GM12878 (cell line): ENCODE results near the gene LARGE1. TPM values are rescaled to one million over a fixed set of nuclear protein-coding genes. Genes with fewer than 3 reads are reported as not detected.

Source experiments
- BACH1 ChIP-seq: fragments of 450-650 bp; IDR thresholded peaks from 2 replicates; pipeline ENCODE4 v1.6.1; 2017; ENCODE audit warnings: mild to moderate bottlenecking, borderline replicate concordance
- BCL11A ChIP-seq: IDR thresholded peaks from 2 replicates; pipeline ENCODE4 v1.6.1; 2011; ENCODE audit warnings: low read depth, low read length
- CHD4 ChIP-seq: fragments of 200-600 bp; sonication (generic); IDR thresholded peaks from 2 replicates; pipeline ENCODE4 v1.6.1; 2016; ENCODE audit warnings: mild to moderate bottlenecking
- CREM ChIP-seq: IDR thresholded peaks from 2 replicates; pipeline ENCODE4 v1.6.1; 2014; ENCODE audit warnings: antibody characterized with exemption, low read depth
- EED ChIP-seq: sonication (generic); IDR thresholded peaks from 2 replicates; pipeline ENCODE4 v1.6.1; 2016; ENCODE audit warnings: antibody characterized with exemption, low read depth
- ETV6 ChIP-seq, 2 experiments: fragments of 450-650 bp in 1 of 2; IDR thresholded peaks in 1 of 2; conservative IDR thresholded peaks in 1 of 2; 2 replicates each; pipeline ENCODE4 v1.6.1; 2014; ENCODE audit warnings: antibody characterized with exemption in 1 of 2, borderline replicate concordance in 1 of 2, low read depth in 1 of 2, mild to moderate bottlenecking in 1 of 2, moderate library complexity in 1 of 2
- HDAC2 ChIP-seq: fragments of 200-600 bp; sonication (generic); IDR thresholded peaks from 2 replicates; pipeline ENCODE4 v1.6.1; 2017
- IKZF1 ChIP-seq: fragments of 450-650 bp; conservative IDR thresholded peaks from 2 replicates; pipeline ENCODE4 v1.6.1; 2017; ENCODE audit warnings: antibody characterized with exemption, mild to moderate bottlenecking
- IRF4 ChIP-seq: IDR thresholded peaks from 2 replicates; pipeline ENCODE4 v1.6.1; 2011; ENCODE audit warnings: low read depth, low read length
- JUNB ChIP-seq: IDR thresholded peaks from 2 replicates; pipeline ENCODE4 v1.6.1; 2016; ENCODE audit warnings: antibody characterized with exemption, mild to moderate bottlenecking
- MEF2B ChIP-seq: fragments of 450-650 bp; IDR thresholded peaks from 2 replicates; pipeline ENCODE4 v1.6.1; 2018; ENCODE audit warnings: mild to moderate bottlenecking, moderate library complexity; ENCODE audit not compliant: partially characterized antibody, poor library complexity, severe bottlenecking
- MTA2 ChIP-seq: fragments of 450-650 bp; IDR thresholded peaks from 2 replicates; pipeline ENCODE4 v1.6.1; 2016; ENCODE audit warnings: low read depth, mild to moderate bottlenecking, moderate library complexity
- NFIC ChIP-seq: IDR thresholded peaks from 2 replicates; pipeline ENCODE4 v1.6.1; 2012; ENCODE audit warnings: low read depth, mild to moderate bottlenecking, inconsistent platforms, low read length, moderate library complexity
- NR2C2 ChIP-seq: IDR thresholded peaks from 2 replicates; pipeline ENCODE4 v1.6.1; 2011; ENCODE audit warnings: borderline replicate concordance, low read depth; ENCODE audit not compliant: control insufficient read depth, insufficient read length
- RUNX3 ChIP-seq: IDR thresholded peaks from 2 replicates; pipeline ENCODE4 v1.6.1; 2012; ENCODE audit warnings: low read length, inconsistent platforms
- SUPT20H ChIP-seq: IDR thresholded peaks from 2 replicates; pipeline ENCODE4 v1.6.1; 2011; ENCODE audit warnings: low read depth, mild to moderate bottlenecking, low read length, moderate library complexity, borderline replicate concordance; ENCODE audit not compliant: control insufficient read depth
- TCF7 ChIP-seq: IDR thresholded peaks from 2 replicates; pipeline ENCODE4 v1.6.1; 2014; ENCODE audit warnings: antibody characterized with exemption, borderline replicate concordance
- ZNF274 ChIP-seq: IDR thresholded peaks from one replicate; pipeline ENCODE4 v1.8.0; 2011; ENCODE audit not compliant: insufficient read length, insufficient read depth
- polyA plus RNA-seq, 11 experiments: library from polyadenylated mRNA; depleted of rRNA in 4 of 11; unstranded in 6 of 11; stranded (reverse) in 5 of 11; fragments of >200 nt; fragmentation: Nextera tagmentation in 4 of 11; fragmentation: Illumina TruSeq in 1 of 11; extraction: Ambion mirVana in 4 of 11; extraction: Trizol in 1 of 11; gene quantifications; 1 replicate in 1 of 11; 2 replicates in 10 of 11; pipeline versions ENCODE4 v1.2.1 to v1.2.3, GENCODE V29; 2011 to 2016; ENCODE audit warnings: inconsistent platforms in 2 of 11, missing spikeins in 2 of 11, low read depth in 1 of 11
- total RNA-seq, 4 experiments: library from RNA; depleted of rRNA in 3 of 4; stranded (reverse); fragments of >200 nt in 3 of 4; fragmentation: Illumina TruSeq in 1 of 4; extraction: Trizol in 1 of 4; gene quantifications; 2 replicates each; pipeline versions ENCODE4 v1.2.1 to v1.2.3, GENCODE V29; 2013 to 2021
- TF ChIP-seq, protein P1 (sequence below): IDR thresholded peaks from 2 replicates; pipeline ENCODE4 v1.6.1; 2012; ENCODE audit warnings: low read depth, low read length, improper control_type of control experiment
- TF ChIP-seq, protein P2 (sequence below): fragments of 450-650 bp; IDR thresholded peaks from 2 replicates; pipeline ENCODE4 v1.6.1; 2017; ENCODE audit warnings: antibody characterized with exemption, mild to moderate bottlenecking, moderate library complexity
- TF ChIP-seq, protein P3 (sequence below): fragments of 450-650 bp; IDR thresholded peaks from 2 replicates; pipeline ENCODE4 v1.6.1; 2016; ENCODE audit warnings: mild to moderate bottlenecking

LARGE1 gene
- total and polyA plus RNA-seq, 10 of the 15 experiments (the other 5 are each of a cell fraction or from before 2014, with no cell fraction given) = 3.2 to 41.4 (median 17.3) TPM

DNA sequence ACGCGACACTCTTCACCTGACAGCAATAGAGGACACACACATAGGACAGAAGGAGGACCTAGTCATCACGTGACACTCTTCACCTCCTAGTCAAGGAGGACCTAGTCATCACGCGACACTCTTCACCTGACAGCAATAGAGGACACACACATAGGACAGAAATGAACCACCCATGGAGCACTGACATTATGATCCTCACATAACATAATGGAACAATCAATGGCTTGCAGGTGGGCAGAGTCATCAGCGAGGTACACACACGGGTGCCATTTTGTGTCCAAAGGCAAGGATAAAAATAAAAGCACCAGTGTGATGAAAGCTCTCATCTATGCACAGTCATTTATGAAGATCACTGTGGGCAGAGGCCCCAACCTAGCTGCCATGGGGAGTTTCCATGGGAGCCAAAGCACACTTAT lies 354.7 kb downstream of the LARGE1 start (continued):
- TF ChIP-seq ETV6 (conservative IDR thresholded peaks at IDR 0.05 in 1 of 2, IDR thresholded peaks at IDR 0.05 in 1 of 2; ENCODE audit: borderline replicate concordance in 1 of 2, low read depth in 1 of 2) (peak in 1 of 2 experiments; percentile 39; a peak in 1 of 4 replicates), TCF7 (no peak), EED (peak; percentile 76), CREM (0 out of 2 replicates have a peak, but pooled peaks have one; percentile 72), JUNB (peak; percentile 86), HDAC2 (no peak), SUPT20H (no peak), MEF2B (no peak), CHD4 (no peak), NR2C2 (no peak), BCL11A (peak; percentile 72; the same call in 1 of the 2 replicates), IKZF1 (0 out of 2 replicates have a peak, but pooled peaks have one; percentile 12), RUNX3 (peak; percentile 94), MTA2 (no peak), IRF4 (peak; percentile 65; the same call in 1 of the 2 replicates), NFIC (peak; percentile 77), BACH1 (no peak), ZNF274 (no peak)
- TF ChIP-seq, protein P1, sequence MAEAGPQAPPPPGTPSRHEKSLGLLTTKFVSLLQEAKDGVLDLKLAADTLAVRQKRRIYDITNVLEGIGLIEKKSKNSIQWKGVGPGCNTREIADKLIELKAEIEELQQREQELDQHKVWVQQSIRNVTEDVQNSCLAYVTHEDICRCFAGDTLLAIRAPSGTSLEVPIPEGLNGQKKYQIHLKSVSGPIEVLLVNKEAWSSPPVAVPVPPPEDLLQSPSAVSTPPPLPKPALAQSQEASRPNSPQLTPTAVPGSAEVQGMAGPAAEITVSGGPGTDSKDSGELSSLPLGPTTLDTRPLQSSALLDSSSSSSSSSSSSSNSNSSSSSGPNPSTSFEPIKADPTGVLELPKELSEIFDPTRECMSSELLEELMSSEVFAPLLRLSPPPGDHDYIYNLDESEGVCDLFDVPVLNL = no peak
- TF ChIP-seq, protein P2, sequence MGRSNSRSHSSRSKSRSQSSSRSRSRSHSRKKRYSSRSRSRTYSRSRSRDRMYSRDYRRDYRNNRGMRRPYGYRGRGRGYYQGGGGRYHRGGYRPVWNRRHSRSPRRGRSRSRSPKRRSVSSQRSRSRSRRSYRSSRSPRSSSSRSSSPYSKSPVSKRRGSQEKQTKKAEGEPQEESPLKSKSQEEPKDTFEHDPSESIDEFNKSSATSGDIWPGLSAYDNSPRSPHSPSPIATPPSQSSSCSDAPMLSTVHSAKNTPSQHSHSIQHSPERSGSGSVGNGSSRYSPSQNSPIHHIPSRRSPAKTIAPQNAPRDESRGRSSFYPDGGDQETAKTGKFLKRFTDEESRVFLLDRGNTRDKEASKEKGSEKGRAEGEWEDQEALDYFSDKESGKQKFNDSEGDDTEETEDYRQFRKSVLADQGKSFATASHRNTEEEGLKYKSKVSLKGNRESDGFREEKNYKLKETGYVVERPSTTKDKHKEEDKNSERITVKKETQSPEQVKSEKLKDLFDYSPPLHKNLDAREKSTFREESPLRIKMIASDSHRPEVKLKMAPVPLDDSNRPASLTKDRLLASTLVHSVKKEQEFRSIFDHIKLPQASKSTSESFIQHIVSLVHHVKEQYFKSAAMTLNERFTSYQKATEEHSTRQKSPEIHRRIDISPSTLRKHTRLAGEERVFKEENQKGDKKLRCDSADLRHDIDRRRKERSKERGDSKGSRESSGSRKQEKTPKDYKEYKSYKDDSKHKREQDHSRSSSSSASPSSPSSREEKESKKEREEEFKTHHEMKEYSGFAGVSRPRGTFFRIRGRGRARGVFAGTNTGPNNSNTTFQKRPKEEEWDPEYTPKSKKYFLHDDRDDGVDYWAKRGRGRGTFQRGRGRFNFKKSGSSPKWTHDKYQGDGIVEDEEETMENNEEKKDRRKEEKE = no peak
- TF ChIP-seq, protein P3, sequence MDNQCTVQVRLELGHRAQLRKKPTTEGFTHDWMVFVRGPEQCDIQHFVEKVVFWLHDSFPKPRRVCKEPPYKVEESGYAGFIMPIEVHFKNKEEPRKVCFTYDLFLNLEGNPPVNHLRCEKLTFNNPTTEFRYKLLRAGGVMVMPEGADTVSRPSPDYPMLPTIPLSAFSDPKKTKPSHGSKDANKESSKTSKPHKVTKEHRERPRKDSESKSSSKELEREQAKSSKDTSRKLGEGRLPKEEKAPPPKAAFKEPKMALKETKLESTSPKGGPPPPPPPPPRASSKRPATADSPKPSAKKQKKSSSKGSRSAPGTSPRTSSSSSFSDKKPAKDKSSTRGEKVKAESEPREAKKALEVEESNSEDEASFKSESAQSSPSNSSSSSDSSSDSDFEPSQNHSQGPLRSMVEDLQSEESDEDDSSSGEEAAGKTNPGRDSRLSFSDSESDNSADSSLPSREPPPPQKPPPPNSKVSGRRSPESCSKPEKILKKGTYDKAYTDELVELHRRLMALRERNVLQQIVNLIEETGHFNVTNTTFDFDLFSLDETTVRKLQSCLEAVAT = no peak
- TF ChIP-seq, all 136 proteins: peak for 24
